ENCODE results near the gene EVC.

- TF ChIP-seq YY1 (IDR thresholded peaks at IDR 0.05; ENCODE audit: insufficient read depth, insufficient read length), result no peak
- TF ChIP-seq ZNF274 (IDR thresholded peaks at IDR 0.05; ENCODE audit: low read depth, low read length), result no peak
- TF ChIP-seq SUZ12 (IDR thresholded peaks at IDR 0.05; ENCODE audit: extremely low read depth, insufficient read depth, insufficient read length), result no peak
Observed at GRCh38 chr4:5720980-5721379, 10.0 kb downstream of the EVC start.

All from NT2/D1 (cell line).